ENCODE measurements around the gene PAX9.

Gene PAX9

DNA sequence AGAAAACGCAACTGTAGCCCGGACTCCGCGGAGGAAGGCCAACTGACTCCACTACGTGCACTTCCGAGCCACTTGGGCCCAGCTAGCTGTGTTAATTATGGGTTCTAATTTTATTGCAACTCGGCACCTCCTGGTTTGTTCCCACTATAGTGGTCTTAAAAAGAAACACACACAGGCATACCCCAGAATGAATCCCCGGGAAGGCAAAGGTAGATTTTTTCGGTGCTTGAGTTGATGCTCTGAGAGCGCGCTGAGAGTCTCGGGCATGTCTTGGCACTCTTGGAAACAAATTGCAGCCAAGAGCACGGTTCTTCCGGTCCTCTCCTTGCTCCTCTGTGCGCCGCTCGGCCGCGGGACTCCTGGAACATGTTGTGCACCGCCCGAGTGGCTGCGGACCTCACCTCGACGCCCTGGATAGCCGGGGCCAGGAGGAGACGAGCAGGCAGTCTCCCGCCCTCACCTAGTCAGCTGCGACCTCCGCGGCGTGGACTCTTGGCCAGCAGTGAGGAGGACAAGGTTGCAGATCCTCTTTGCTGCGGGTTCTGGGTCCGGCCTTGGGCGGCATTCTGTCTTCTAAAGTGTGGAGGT, 6.8 kb upstream of the PAX9 start:
- TF ChIP-seq, protein P1, sequence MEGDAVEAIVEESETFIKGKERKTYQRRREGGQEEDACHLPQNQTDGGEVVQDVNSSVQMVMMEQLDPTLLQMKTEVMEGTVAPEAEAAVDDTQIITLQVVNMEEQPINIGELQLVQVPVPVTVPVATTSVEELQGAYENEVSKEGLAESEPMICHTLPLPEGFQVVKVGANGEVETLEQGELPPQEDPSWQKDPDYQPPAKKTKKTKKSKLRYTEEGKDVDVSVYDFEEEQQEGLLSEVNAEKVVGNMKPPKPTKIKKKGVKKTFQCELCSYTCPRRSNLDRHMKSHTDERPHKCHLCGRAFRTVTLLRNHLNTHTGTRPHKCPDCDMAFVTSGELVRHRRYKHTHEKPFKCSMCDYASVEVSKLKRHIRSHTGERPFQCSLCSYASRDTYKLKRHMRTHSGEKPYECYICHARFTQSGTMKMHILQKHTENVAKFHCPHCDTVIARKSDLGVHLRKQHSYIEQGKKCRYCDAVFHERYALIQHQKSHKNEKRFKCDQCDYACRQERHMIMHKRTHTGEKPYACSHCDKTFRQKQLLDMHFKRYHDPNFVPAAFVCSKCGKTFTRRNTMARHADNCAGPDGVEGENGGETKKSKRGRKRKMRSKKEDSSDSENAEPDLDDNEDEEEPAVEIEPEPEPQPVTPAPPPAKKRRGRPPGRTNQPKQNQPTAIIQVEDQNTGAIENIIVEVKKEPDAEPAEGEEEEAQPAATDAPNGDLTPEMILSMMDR (IDR thresholded peaks at IDR 0.05; ENCODE audit: control extremely low read depth, extremely low read depth, low read depth, missing control alignments), result no peak
- no peak for DNase-seq (ENCODE audit: extremely low spot score)
- CTCF ChIA-PET, result no interaction called here
- POLR2A ChIA-PET, result no interaction called here

- ChIA-PET CTCF (no interaction called here), POLR2A (no interaction called here)
- DNase-seq (ENCODE audit: extremely low spot score), result no peak
- TF ChIP-seq, protein P1 (IDR thresholded peaks at IDR 0.05; ENCODE audit: control extremely low read depth, extremely low read depth, low read depth, missing control alignments), result no peak
Observed at GRCh38 chr14:36655571-36655962, 6.1 kb upstream of the PAX9 start.

GRCh38 chr14:36655963-36656686, 5.5 kb upstream of the PAX9 start:
- POLR2A ChIA-PET, result no interaction called here
- DNase-seq (ENCODE audit: extremely low spot score), result peak; percentile 19
- TF ChIP-seq, protein P1 (IDR thresholded peaks at IDR 0.05; ENCODE audit: control extremely low read depth, extremely low read depth, low read depth, missing control alignments), result peak; percentile 27
- CTCF ChIA-PET, result interaction anchor here (0.9 kb wide), 1 partner anchor 9 kb away, joined by 3 read pairs; no protein-coding TSS in a partner anchor

GRCh38 chr14:36656687-36657398, 4.8 kb upstream of the PAX9 start:
- peak; percentile 11 for DNase-seq (ENCODE audit: extremely low spot score)
- TF ChIP-seq, protein P1 (IDR thresholded peaks at IDR 0.05; ENCODE audit: control extremely low read depth, extremely low read depth, low read depth, missing control alignments), result no peak
- CTCF ChIA-PET, result interaction anchor here (0.9 kb wide), 1 partner anchor 9 kb away, joined by 3 read pairs; no protein-coding TSS in a partner anchor
- POLR2A ChIA-PET, result no interaction called here

DNA sequence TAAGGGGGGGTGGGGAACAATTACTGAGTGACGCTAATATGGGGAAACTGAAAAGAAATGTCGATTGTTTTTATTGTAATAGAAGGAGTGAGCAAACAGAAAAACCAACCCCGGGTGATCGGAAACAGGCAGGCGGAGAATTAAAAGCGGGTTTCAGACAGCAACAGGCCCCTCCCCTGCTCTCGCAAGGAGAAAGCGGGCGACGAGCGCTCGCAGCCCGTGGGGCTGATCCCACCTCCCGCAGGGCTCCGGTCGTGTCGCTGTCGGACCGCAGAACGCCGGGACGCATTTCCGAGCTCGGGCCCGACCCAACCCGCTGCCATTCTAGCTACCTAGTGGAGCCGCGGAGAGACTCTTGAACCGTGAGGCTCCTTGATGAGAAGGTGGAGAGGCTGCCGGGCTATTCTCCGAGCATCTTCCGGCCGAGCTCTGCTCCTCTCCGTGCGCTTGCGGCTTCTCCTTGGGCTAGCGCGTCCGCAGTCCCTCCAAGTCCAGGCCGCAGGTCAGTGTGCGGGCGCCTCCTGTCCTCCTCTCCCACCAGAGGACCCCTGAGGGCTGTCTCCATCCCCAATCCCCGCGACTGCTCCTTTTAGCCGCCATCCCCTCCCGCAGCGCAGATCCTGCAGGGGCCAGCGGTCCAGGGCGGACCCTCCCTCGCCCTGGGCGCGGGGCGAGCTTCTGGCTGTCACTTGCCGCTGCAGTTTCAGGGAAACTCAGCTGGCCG, 4.1 kb upstream of the PAX9 start:
- ChIA-PET POLR2A (no interaction called here), CTCF (no interaction called here)
- DNase-seq (ENCODE audit: extremely low spot score), result peak; percentile 9
- TF ChIP-seq, protein P1 (IDR thresholded peaks at IDR 0.05; ENCODE audit: control extremely low read depth, extremely low read depth, low read depth, missing control alignments), result no peak
